A549 (cell line): Measurements from ENCODE around the gene FNTB.

ENCODE experiments used
- ATOH8 ChIP-seq: fragments of 250-450 bp; sonication (Bioruptor Pico); IDR thresholded peaks from 2 replicates; pipeline ENCODE4 v1.5.0; 2020; ENCODE audit warnings: low read depth, mild to moderate bottlenecking, moderate library complexity
- BCL3 ChIP-seq: fragments of >200 bp; sonication (Bioruptor Twin); formaldehyde crosslinking; IDR thresholded peaks from 3 replicates; pipeline ENCODE4 v1.6.1; 2016
- CEBPB ChIP-seq, 2 experiments: fragments of >200 bp in 1 of 2; sonication (Bioruptor Twin) in 1 of 2; formaldehyde crosslinking in 1 of 2; IDR thresholded peaks; 2 replicates each; pipeline ENCODE4 v1.6.1; 2012 to 2016
- CHD2 ChIP-seq: fragments of 150-350 bp; IDR thresholded peaks from 2 replicates; pipeline ENCODE4 v1.6.1; 2014; ENCODE audit warnings: low read length; ENCODE audit not compliant: partially characterized antibody
- CTCF ChIP-seq: fragments of >200 bp; sonication (Bioruptor Twin); formaldehyde crosslinking; IDR thresholded peaks from 3 replicates; pipeline ENCODE4 v1.5.1; 2016
- ELK1 ChIP-seq: fragments of 150-350 bp; IDR thresholded peaks from 2 replicates; pipeline ENCODE4 v1.6.1; 2014; ENCODE audit warnings: low read depth, mild to moderate bottlenecking, low read length
- EP300 ChIP-seq, 2 experiments: fragments of >200 bp; sonication (Bioruptor Twin); formaldehyde crosslinking; IDR thresholded peaks; 2 replicates in 1 of 2; 3 replicates in 1 of 2; pipeline ENCODE4 v1.6.1; 2016 to 2017
- FOSL2 ChIP-seq, 2 experiments: fragments of 450-650 bp in 1 of 2; fragments of >200 bp in 1 of 2; sonication (Bioruptor Twin) in 1 of 2; formaldehyde crosslinking; IDR thresholded peaks; 2 replicates each; pipeline versions ENCODE4 v1.5.0 to v1.6.1; 2016 to 2020; ENCODE audit warnings: mild to moderate bottlenecking in 1 of 2, moderate library complexity in 1 of 2
- KDM1A ChIP-seq: fragments of 200-600 bp; sonication (generic); IDR thresholded peaks from 2 replicates; pipeline ENCODE4 v1.6.1; 2016; ENCODE audit warnings: low read depth, mild to moderate bottlenecking
- MAFK ChIP-seq: fragments of 450-650 bp; IDR thresholded peaks from 2 replicates; pipeline ENCODE4 v1.6.1; 2014; ENCODE audit not compliant: partially characterized antibody
- POLR2A ChIP-seq: IDR thresholded peaks from 2 replicates; pipeline ENCODE4 v1.6.1; 2012; ENCODE audit warnings: mild to moderate bottlenecking, low read length
- RAD21 ChIP-seq, 2 experiments: fragments of >200 bp in 1 of 2; sonication (Bioruptor Twin) in 1 of 2; formaldehyde crosslinking in 1 of 2; IDR thresholded peaks in 1 of 2; conservative IDR thresholded peaks in 1 of 2; 2 replicates in 1 of 2; 3 replicates in 1 of 2; pipeline ENCODE4 v1.6.1; 2012 to 2018; ENCODE audit warnings: inconsistent platforms in 1 of 2
- RCOR1 ChIP-seq: fragments of 150-350 bp; IDR thresholded peaks from 2 replicates; pipeline ENCODE4 v1.6.1; 2014; ENCODE audit warnings: antibody characterized with exemption, low read length, low read depth
- REST ChIP-seq: fragments of 200-600 bp; sonication (generic); IDR thresholded peaks from 2 replicates; pipeline ENCODE4 v1.6.1; 2016; ENCODE audit warnings: antibody characterized with exemption, mild to moderate bottlenecking, moderate library complexity

GRCh38 chr14:65069874-65070413 lies 83.2 kb downstream of the FNTB start:
- TF ChIP-seq CTCF (no peak), POLR2A (no peak), BCL3 (no peak), EP300 (IDR thresholded peaks at IDR 0.05) (no peak), MAFK (no peak), CEBPB (IDR thresholded peaks at IDR 0.05) (no peak), REST (no peak), CHD2 (no peak), ATOH8 (no peak), ELK1 (no peak), RCOR1 (no peak), RAD21 (conservative IDR thresholded peaks at IDR 0.05 in 1 of 2, IDR thresholded peaks at IDR 0.05 in 1 of 2) (no peak), FOSL2 (IDR thresholded peaks at IDR 0.05) (no peak), FOSL2 (CRISPR knock-in tag; IDR thresholded peaks at IDR 0.05) (no peak), KDM1A (no peak)
